MG63 (cell line): ENCODE results near the gene WWOX. TPM values are rescaled to one million over a fixed set of nuclear protein-coding genes. Genes with fewer than 3 reads are reported as not detected.

Experiments used
- DNase-seq: peaks from one replicate; pipeline ENCODE4 v3.0.0-alpha.2; 2020
- H3K27me3 ChIP-seq: fragments of 250-450 bp; sonication (Bioruptor Pico); 2 replicates; pipeline ENCODE4 v1.5.1; 2020; ENCODE audit warnings: mild to moderate bottlenecking, moderate library complexity
- H3K36me3 ChIP-seq: fragments of 250-450 bp; sonication (Bioruptor Pico); 2 replicates; pipeline ENCODE4 v1.5.1; 2020; ENCODE audit warnings: mild to moderate bottlenecking, moderate library complexity
- H3K4me3 ChIP-seq: fragments of 250-450 bp; sonication (Bioruptor Pico); 2 replicates; pipeline ENCODE4 v1.5.1; 2020; ENCODE audit warnings: mild to moderate bottlenecking, moderate library complexity
- H3K9me3 ChIP-seq: fragments of 250-450 bp; sonication (Bioruptor Pico); 2 replicates; pipeline ENCODE4 v1.5.1; 2020; ENCODE audit warnings: mild to moderate bottlenecking, moderate library complexity
- total RNA-seq: library from RNA; depleted of rRNA; stranded (reverse); fragments of >200 nt; shearing (Covaris generic); gene quantifications from 2 replicates; pipeline ENCODE4 v1.2.3, GENCODE V29; 2014; ENCODE audit warnings: low replicate concordance

WWOX gene
- total RNA-seq, 1 experiment from 2014 or later = 11.4 TPM

- Histone ChIP-seq H3K4me3 (no peak overlapping the region), H3K9me3 (no peaks in the 10 kb centered on the region), H3K27me3 (no peaks in the 10 kb centered on the region), H3K36me3 (no peaks in the 10 kb centered on the region)
- DNase-seq = no peak
These were observed 420.4 kb downstream of the WWOX start for GRCh38 chr16:78519896-78520295.

GRCh38 chr16:78520470-78520869 lies 421.0 kb downstream of the WWOX start:
- Histone ChIP-seq H3K4me3 (no peak overlapping the region), H3K36me3 (no peaks in the 10 kb centered on the region), H3K27me3 (no peaks in the 10 kb centered on the region), H3K9me3 (no peaks in the 10 kb centered on the region)
- DNase-seq = no peak

GRCh38 chr16:78522327-78522726 lies 422.9 kb downstream of the WWOX start:
- no peak overlapping the region for H3K4me3 ChIP-seq
- no peaks in the 10 kb centered on the region for H3K27me3 ChIP-seq
- no peak for DNase-seq
- no peaks in the 10 kb centered on the region for H3K36me3 ChIP-seq
- H3K9me3 ChIP-seq = no peaks in the 10 kb centered on the region

- DNase-seq = no peak
- Histone ChIP-seq H3K9me3 (no peaks in the 10 kb centered on the region), H3K36me3 (no peaks in the 10 kb centered on the region), H3K4me3 (no peak overlapping the region), H3K27me3 (no peaks in the 10 kb centered on the region)
These were observed 423.9 kb downstream of the WWOX start for GRCh38 chr16:78523212-78523985.

GRCh38 chr16:78524066-78524595 lies 424.7 kb downstream of the WWOX start:
- Histone ChIP-seq H3K36me3 (no peaks in the 10 kb centered on the region), H3K4me3 (no peak overlapping the region), H3K9me3 (no peaks in the 10 kb centered on the region), H3K27me3 (no peaks in the 10 kb centered on the region)
- no peak for DNase-seq

- Histone ChIP-seq H3K27me3 (no peaks in the 10 kb centered on the region), H3K9me3 (no peaks in the 10 kb centered on the region), H3K4me3 (no peak overlapping the region), H3K36me3 (no peaks in the 10 kb centered on the region)
- no peak for DNase-seq
These were observed 428.8 kb downstream of the WWOX start for GRCh38 chr16:78528265-78528664.

GRCh38 chr16:78529881-78530280 lies 430.4 kb downstream of the WWOX start:
- Histone ChIP-seq H3K4me3 (no peak overlapping the region), H3K27me3 (no peaks in the 10 kb centered on the region), H3K36me3 (no peaks in the 10 kb centered on the region), H3K9me3 (no peaks in the 10 kb centered on the region)
- no peak for DNase-seq

- Histone ChIP-seq H3K9me3 (no peaks in the 10 kb centered on the region), H3K36me3 (no peaks in the 10 kb centered on the region), H3K27me3 (no peaks in the 10 kb centered on the region), H3K4me3 (no peak overlapping the region)
- no peak for DNase-seq
These were observed 430.8 kb downstream of the WWOX start for GRCh38 chr16:78530283-78530682.

GRCh38 chr16:78535098-78535497 lies 435.6 kb downstream of the WWOX start:
- Histone ChIP-seq H3K27me3 (no peaks in the 10 kb centered on the region), H3K9me3 (no peaks in the 10 kb centered on the region), H3K36me3 (no peaks in the 10 kb centered on the region), H3K4me3 (no peak overlapping the region)
- no peak for DNase-seq

- no peaks in the 10 kb centered on the region for H3K36me3 ChIP-seq
- H3K9me3 ChIP-seq = no peaks in the 10 kb centered on the region
- no peak overlapping the region for H3K4me3 ChIP-seq
- no peaks in the 10 kb centered on the region for H3K27me3 ChIP-seq
- no peak for DNase-seq
These were observed 438.1 kb downstream of the WWOX start for GRCh38 chr16:78537511-78537910.

GRCh38 chr16:78538292-78538691 lies 438.8 kb downstream of the WWOX start:
- H3K9me3 ChIP-seq = no peaks in the 10 kb centered on the region
- no peak for DNase-seq
- no peaks in the 10 kb centered on the region for H3K27me3 ChIP-seq
- H3K36me3 ChIP-seq = no peaks in the 10 kb centered on the region
- no peak overlapping the region for H3K4me3 ChIP-seq

GRCh38 chr16:78538919-78539318 lies 439.5 kb downstream of the WWOX start:
- no peaks in the 10 kb centered on the region for H3K36me3 ChIP-seq
- H3K27me3 ChIP-seq = no peaks in the 10 kb centered on the region
- no peak overlapping the region for H3K4me3 ChIP-seq
- H3K9me3 ChIP-seq = no peaks in the 10 kb centered on the region
- no peak for DNase-seq

GRCh38 chr16:78542419-78542818 lies 443.0 kb downstream of the WWOX start:
- H3K9me3 ChIP-seq = no peaks in the 10 kb centered on the region
- no peaks in the 10 kb centered on the region for H3K36me3 ChIP-seq
- no peak overlapping the region for H3K4me3 ChIP-seq
- H3K27me3 ChIP-seq = no peaks in the 10 kb centered on the region
- DNase-seq = no peak

- Histone ChIP-seq H3K27me3 (no peaks in the 10 kb centered on the region), H3K9me3 (no peaks in the 10 kb centered on the region), H3K36me3 (no peaks in the 10 kb centered on the region), H3K4me3 (no peak overlapping the region)
- peak; percentile 19 for DNase-seq
These were observed 443.6 kb downstream of the WWOX start for GRCh38 chr16:78543023-78543422.

- Histone ChIP-seq H3K36me3 (no peaks in the 10 kb centered on the region), H3K4me3 (no peak overlapping the region), H3K27me3 (no peaks in the 10 kb centered on the region), H3K9me3 (no peaks in the 10 kb centered on the region)
- DNase-seq = no peak
These were observed 449.9 kb downstream of the WWOX start for GRCh38 chr16:78549366-78549765.

- no peaks in the 10 kb centered on the region for H3K27me3 ChIP-seq
- H3K36me3 ChIP-seq = no peaks in the 10 kb centered on the region
- no peak for DNase-seq
- no peak overlapping the region for H3K4me3 ChIP-seq
- no peaks in the 10 kb centered on the region for H3K9me3 ChIP-seq
These were observed 452.1 kb downstream of the WWOX start for GRCh38 chr16:78551487-78552085.

- DNase-seq = no peak
- no peaks in the 10 kb centered on the region for H3K9me3 ChIP-seq
- no peaks in the 10 kb centered on the region for H3K27me3 ChIP-seq
- no peak overlapping the region for H3K4me3 ChIP-seq
- H3K36me3 ChIP-seq = no peaks in the 10 kb centered on the region
These were observed 452.7 kb downstream of the WWOX start for GRCh38 chr16:78552106-78552675.

GRCh38 chr16:78552716-78553115 lies 453.3 kb downstream of the WWOX start:
- no peaks in the 10 kb centered on the region for H3K27me3 ChIP-seq
- DNase-seq = no peak
- no peak overlapping the region for H3K4me3 ChIP-seq
- H3K9me3 ChIP-seq = no peaks in the 10 kb centered on the region
- no peaks in the 10 kb centered on the region for H3K36me3 ChIP-seq
